ENCODE data around the gene PCNX3. TPM values are rescaled to one million over a fixed set of nuclear protein-coding genes. Genes with fewer than 3 reads are reported as not detected.

The PCNX3 gene
- total RNA-seq, 2 donors from 2014 or later: 16.1 to 21.8 TPM

DNA sequence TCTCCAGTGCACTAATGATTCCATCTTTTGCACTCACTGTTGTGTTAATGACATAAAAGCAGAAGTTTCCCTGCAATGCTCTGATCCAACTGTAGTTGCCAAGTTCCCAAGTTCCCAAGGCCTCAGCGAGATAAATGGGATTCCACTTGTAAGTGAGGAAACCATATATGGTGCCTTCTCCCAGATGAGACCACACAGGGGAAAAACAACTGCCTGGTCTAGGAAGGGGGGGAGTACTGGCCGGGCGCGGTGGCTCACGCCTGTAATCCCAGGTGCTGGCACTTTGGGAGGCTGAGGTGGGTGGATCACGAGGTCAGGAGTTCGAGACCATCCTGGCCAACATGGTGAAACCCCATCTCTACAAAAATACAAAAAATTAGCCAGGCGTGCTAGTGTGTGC is 70.4 kb downstream of the PCNX3 start:
- no peaks in the 10 kb centered on the region for H3K9me3 ChIP-seq
- H3K27me3 ChIP-seq: no peaks in the 10 kb centered on the region
- no peaks in the 10 kb centered on the region for H3K36me3 ChIP-seq
- TF ChIP-seq, protein P1, sequence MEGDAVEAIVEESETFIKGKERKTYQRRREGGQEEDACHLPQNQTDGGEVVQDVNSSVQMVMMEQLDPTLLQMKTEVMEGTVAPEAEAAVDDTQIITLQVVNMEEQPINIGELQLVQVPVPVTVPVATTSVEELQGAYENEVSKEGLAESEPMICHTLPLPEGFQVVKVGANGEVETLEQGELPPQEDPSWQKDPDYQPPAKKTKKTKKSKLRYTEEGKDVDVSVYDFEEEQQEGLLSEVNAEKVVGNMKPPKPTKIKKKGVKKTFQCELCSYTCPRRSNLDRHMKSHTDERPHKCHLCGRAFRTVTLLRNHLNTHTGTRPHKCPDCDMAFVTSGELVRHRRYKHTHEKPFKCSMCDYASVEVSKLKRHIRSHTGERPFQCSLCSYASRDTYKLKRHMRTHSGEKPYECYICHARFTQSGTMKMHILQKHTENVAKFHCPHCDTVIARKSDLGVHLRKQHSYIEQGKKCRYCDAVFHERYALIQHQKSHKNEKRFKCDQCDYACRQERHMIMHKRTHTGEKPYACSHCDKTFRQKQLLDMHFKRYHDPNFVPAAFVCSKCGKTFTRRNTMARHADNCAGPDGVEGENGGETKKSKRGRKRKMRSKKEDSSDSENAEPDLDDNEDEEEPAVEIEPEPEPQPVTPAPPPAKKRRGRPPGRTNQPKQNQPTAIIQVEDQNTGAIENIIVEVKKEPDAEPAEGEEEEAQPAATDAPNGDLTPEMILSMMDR (IDR thresholded peaks at IDR 0.05): no peak
- H3K27ac ChIP-seq: peak overlapping the region; percentile 21 to 49
- H3K4me3 ChIP-seq: no peak overlapping the region
- H3K4me1 ChIP-seq: no peaks in the 10 kb centered on the region
- no peak for DNase-seq (ENCODE audit: low spot score)

Small RNA genes within 50 kb of the gene (microRNA-seq; reads per million reads assigned to microRNA genes)
- gene MIR4489 (ENCODE audit: borderline number of aligned reads in 2 of 2, borderline replicate concordance in 1 of 2): 0 reads per million in 2 donors
- 0 reads per million in 2 donors for gene MIR4690 (ENCODE audit: borderline number of aligned reads in 2 of 2, borderline replicate concordance in 1 of 2)

Other genes with a start within 250 kb of the PCNX3 start
- 1 to 10 TPM; 2.6 to 3.3 TPM for gene SLC25A45, start 233.1 kb upstream of the PCNX3 start, total RNA-seq
- gene FRMD8, start 229.1 kb upstream of the PCNX3 start, total RNA-seq: 10 to 100 TPM; 10.2 to 23.8 TPM
- gene NEAT1, start 193.0 kb upstream of the PCNX3 start, total RNA-seq: 10 to 100 TPM; 43.7 to 52.5 TPM
- gene MALAT1, start 116.7 kb upstream of the PCNX3 start, total RNA-seq: 1,000 to 10,000 TPM; 2,120 to 2,577 TPM
- 10 to 100 TPM; 71.8 to 89.7 TPM for gene SCYL1, start 90.7 kb upstream of the PCNX3 start, total RNA-seq
- 100 to 1,000 TPM; 114 to 161 TPM for gene LTBP3, start 57.4 kb upstream of the PCNX3 start, total RNA-seq
- 10 to 100 TPM; 36.1 to 50.6 TPM for gene ZNRD2, start 45.3 kb upstream of the PCNX3 start, total RNA-seq
- 10 to 100 TPM; 25.7 to 51.0 TPM for gene FAM89B, start 43.2 kb upstream of the PCNX3 start, total RNA-seq
- 10 to 100 TPM; 20.5 to 85.3 TPM for gene EHBP1L1, start 39.7 kb upstream of the PCNX3 start, total RNA-seq
- under 1 TPM in 1 of 2 donors, not detected in 1; 0.39 TPM for gene KCNK7, start 20.0 kb upstream of the PCNX3 start, total RNA-seq
- gene MAP3K11, start 1.6 kb upstream of the PCNX3 start, total RNA-seq: 10 to 100 TPM; 21.1 to 30.5 TPM
- gene SIPA1, start 22.3 kb downstream of the PCNX3 start, total RNA-seq: 10 to 100 TPM; 14.5 to 29.6 TPM
- gene RELA, start 47.1 kb downstream of the PCNX3 start, total RNA-seq: 10 to 100 TPM; 30.7 to 54.9 TPM
- 10 to 100 TPM; 29.7 to 50.1 TPM for gene KAT5, start 96.5 kb downstream of the PCNX3 start, total RNA-seq
- gene RNASEH2C, start 105.0 kb downstream of the PCNX3 start, total RNA-seq: 100 to 1,000 TPM; 105 to 194 TPM
- 10 to 100 TPM in 1 of 2 donors, 1 to 10 TPM in 1; 9.5 to 14.3 TPM for gene AP5B1, start 165.2 kb downstream of the PCNX3 start, total RNA-seq
- not detected for gene OVOL1, start 171.3 kb downstream of the PCNX3 start, total RNA-seq
- gene SNX32, start 218.2 kb downstream of the PCNX3 start, total RNA-seq: under 1 TPM; 0.20 to 0.37 TPM
- 100 to 1,000 TPM; 365 to 493 TPM for gene CFL1, start 242.4 kb downstream of the PCNX3 start, total RNA-seq
- 10 to 100 TPM; 23.4 to 26.3 TPM for gene MUS81, start 244.7 kb downstream of the PCNX3 start, total RNA-seq